HEK293 (cell line): ENCODE measurements around the gene ASNSD1.

Source experiments
- ATF2 ChIP-seq: fragments of 450-650 bp; formaldehyde crosslinking; IDR thresholded peaks from 2 replicates; pipeline ENCODE4 v1.5.1; 2016; ENCODE audit warnings: missing biosample characterization, missing genetic modification characterization, low read depth
- BCL11B ChIP-seq: fragments of 450-650 bp; formaldehyde crosslinking; IDR thresholded peaks from 2 replicates; pipeline ENCODE4 v1.5.1; 2016; ENCODE audit warnings: low read depth, missing biosample characterization, missing genetic modification characterization
- GLIS2 ChIP-seq: fragments of 450-650 bp; formaldehyde crosslinking; IDR thresholded peaks from 2 replicates; pipeline ENCODE4 v1.5.1; 2016; ENCODE audit warnings: missing biosample characterization, missing genetic modification characterization
- KLF10 ChIP-seq: fragments of 450-650 bp; IDR thresholded peaks from 2 replicates; pipeline ENCODE4 v1.5.1; 2018; ENCODE audit warnings: missing biosample characterization, mild to moderate bottlenecking, missing genetic modification characterization
- KLF16 ChIP-seq: fragments of 450-650 bp; formaldehyde crosslinking; IDR thresholded peaks from 2 replicates; pipeline ENCODE4 v1.5.1; 2017; ENCODE audit warnings: missing biosample characterization, missing genetic modification characterization
- KLF7 ChIP-seq: fragments of 450-650 bp; formaldehyde crosslinking; IDR thresholded peaks from 2 replicates; pipeline ENCODE4 v1.5.1; 2016; ENCODE audit warnings: missing biosample characterization, missing genetic modification characterization, borderline replicate concordance
- MYNN ChIP-seq: fragments of 450-650 bp; formaldehyde crosslinking; IDR thresholded peaks from 2 replicates; pipeline ENCODE4 v1.5.1; 2016; ENCODE audit warnings: missing biosample characterization, missing genetic modification characterization, borderline replicate concordance
- SALL2 ChIP-seq: fragments of 450-650 bp; formaldehyde crosslinking; IDR thresholded peaks from 2 replicates; pipeline ENCODE4 v1.5.0; 2017; ENCODE audit warnings: missing biosample characterization, mild to moderate bottlenecking, missing genetic modification characterization, borderline replicate concordance
- SP7 ChIP-seq: fragments of 450-650 bp; formaldehyde crosslinking; IDR thresholded peaks from 2 replicates; pipeline ENCODE4 v1.5.1; 2016; ENCODE audit warnings: missing biosample characterization, missing genetic modification characterization
- YY2 ChIP-seq: fragments of 450-650 bp; formaldehyde crosslinking; IDR thresholded peaks from 2 replicates; pipeline ENCODE4 v1.5.1; 2016; ENCODE audit warnings: missing biosample characterization, missing genetic modification characterization
- ZBTB17 ChIP-seq: fragments of 450-650 bp; formaldehyde crosslinking; IDR thresholded peaks from 2 replicates; pipeline ENCODE4 v1.5.1; 2016; ENCODE audit warnings: missing biosample characterization, missing genetic modification characterization
- ZBTB6 ChIP-seq: fragments of 450-650 bp; formaldehyde crosslinking; IDR thresholded peaks from 2 replicates; pipeline ENCODE4 v1.5.1; 2017; ENCODE audit warnings: missing biosample characterization, missing genetic modification characterization
- ZFP41 ChIP-seq: fragments of 450-650 bp; formaldehyde crosslinking; IDR thresholded peaks from 2 replicates; pipeline ENCODE4 v1.5.1; 2016; ENCODE audit warnings: missing biosample characterization, missing genetic modification characterization, borderline replicate concordance
- ZNF140 ChIP-seq: fragments of 450-650 bp; formaldehyde crosslinking; IDR thresholded peaks from 2 replicates; pipeline ENCODE4 v1.5.1; 2016; ENCODE audit warnings: missing biosample characterization, missing genetic modification characterization
- ZNF157 ChIP-seq: fragments of 450-650 bp; formaldehyde crosslinking; IDR thresholded peaks from 2 replicates; pipeline ENCODE4 v1.5.1; 2016; ENCODE audit warnings: missing biosample characterization, missing genetic modification characterization
- ZNF169 ChIP-seq: fragments of 450-650 bp; formaldehyde crosslinking; IDR thresholded peaks from 2 replicates; pipeline ENCODE4 v1.5.1; 2016; ENCODE audit warnings: missing biosample characterization, missing genetic modification characterization
- ZNF175 ChIP-seq: fragments of 450-650 bp; formaldehyde crosslinking; IDR thresholded peaks from 2 replicates; pipeline ENCODE4 v1.5.1; 2016; ENCODE audit warnings: missing biosample characterization, missing genetic modification characterization
- ZNF19 ChIP-seq: fragments of 450-650 bp; formaldehyde crosslinking; IDR thresholded peaks from 2 replicates; pipeline ENCODE4; 2016; ENCODE audit warnings: missing biosample characterization, missing genetic modification characterization, low read depth
- ZNF2 ChIP-seq: fragments of 450-650 bp; formaldehyde crosslinking; IDR thresholded peaks from 2 replicates; pipeline ENCODE4 v1.5.1; 2016; ENCODE audit warnings: missing biosample characterization, missing genetic modification characterization
- ZNF391 ChIP-seq: fragments of 450-650 bp; formaldehyde crosslinking; IDR thresholded peaks from 2 replicates; pipeline ENCODE4 v1.5.1; 2016; ENCODE audit warnings: low read depth, missing biosample characterization, missing genetic modification characterization, borderline replicate concordance
- ZNF548 ChIP-seq: fragments of 450-650 bp; formaldehyde crosslinking; IDR thresholded peaks from 2 replicates; pipeline ENCODE4 v1.5.1; 2016; ENCODE audit warnings: missing biosample characterization, missing genetic modification characterization
- ZNF549 ChIP-seq: fragments of 450-650 bp; IDR thresholded peaks from 2 replicates; pipeline ENCODE4 v1.5.1; 2018; ENCODE audit warnings: missing biosample characterization, missing genetic modification characterization, mild to moderate bottlenecking, inconsistent platforms, moderate library complexity
- ZNF664 ChIP-seq: fragments of 450-650 bp; formaldehyde crosslinking; IDR thresholded peaks from 2 replicates; pipeline ENCODE4 v1.5.1; 2016; ENCODE audit warnings: missing biosample characterization, missing genetic modification characterization
- ZNF843 ChIP-seq: fragments of 450-650 bp; formaldehyde crosslinking; IDR thresholded peaks from 2 replicates; pipeline ENCODE4 v1.5.1; 2016; ENCODE audit warnings: missing biosample characterization, missing genetic modification characterization
- ZXDB ChIP-seq: fragments of 450-650 bp; formaldehyde crosslinking; IDR thresholded peaks from 2 replicates; pipeline ENCODE4 v1.5.1; 2016; ENCODE audit warnings: missing biosample characterization, missing genetic modification characterization
- TF ChIP-seq, protein P1 (sequence below): fragments of 450-650 bp; formaldehyde crosslinking; IDR thresholded peaks from 2 replicates; pipeline ENCODE4 v1.5.1; 2016; ENCODE audit warnings: missing biosample characterization, missing genetic modification characterization, borderline replicate concordance
- TF ChIP-seq, protein P2 (sequence below): fragments of 450-650 bp; formaldehyde crosslinking; IDR thresholded peaks from 2 replicates; pipeline ENCODE4 v1.5.1; 2017; ENCODE audit warnings: missing biosample characterization, missing genetic modification characterization
- TF ChIP-seq, protein P3 (sequence below): fragments of 450-650 bp; formaldehyde crosslinking; IDR thresholded peaks from 2 replicates; pipeline ENCODE4 v1.5.1; 2016; ENCODE audit warnings: missing biosample characterization, missing genetic modification characterization
- TF ChIP-seq, protein P4 (sequence below): fragments of 450-650 bp; formaldehyde crosslinking; IDR thresholded peaks from 2 replicates; pipeline ENCODE4 v1.5.1; 2016; ENCODE audit warnings: missing biosample characterization, missing genetic modification characterization

Gene ASNSD1

GRCh38 chr2:189659734-189660133 lies 1.5 kb upstream of the ASNSD1 start (continued):
- TF ChIP-seq, protein P1, sequence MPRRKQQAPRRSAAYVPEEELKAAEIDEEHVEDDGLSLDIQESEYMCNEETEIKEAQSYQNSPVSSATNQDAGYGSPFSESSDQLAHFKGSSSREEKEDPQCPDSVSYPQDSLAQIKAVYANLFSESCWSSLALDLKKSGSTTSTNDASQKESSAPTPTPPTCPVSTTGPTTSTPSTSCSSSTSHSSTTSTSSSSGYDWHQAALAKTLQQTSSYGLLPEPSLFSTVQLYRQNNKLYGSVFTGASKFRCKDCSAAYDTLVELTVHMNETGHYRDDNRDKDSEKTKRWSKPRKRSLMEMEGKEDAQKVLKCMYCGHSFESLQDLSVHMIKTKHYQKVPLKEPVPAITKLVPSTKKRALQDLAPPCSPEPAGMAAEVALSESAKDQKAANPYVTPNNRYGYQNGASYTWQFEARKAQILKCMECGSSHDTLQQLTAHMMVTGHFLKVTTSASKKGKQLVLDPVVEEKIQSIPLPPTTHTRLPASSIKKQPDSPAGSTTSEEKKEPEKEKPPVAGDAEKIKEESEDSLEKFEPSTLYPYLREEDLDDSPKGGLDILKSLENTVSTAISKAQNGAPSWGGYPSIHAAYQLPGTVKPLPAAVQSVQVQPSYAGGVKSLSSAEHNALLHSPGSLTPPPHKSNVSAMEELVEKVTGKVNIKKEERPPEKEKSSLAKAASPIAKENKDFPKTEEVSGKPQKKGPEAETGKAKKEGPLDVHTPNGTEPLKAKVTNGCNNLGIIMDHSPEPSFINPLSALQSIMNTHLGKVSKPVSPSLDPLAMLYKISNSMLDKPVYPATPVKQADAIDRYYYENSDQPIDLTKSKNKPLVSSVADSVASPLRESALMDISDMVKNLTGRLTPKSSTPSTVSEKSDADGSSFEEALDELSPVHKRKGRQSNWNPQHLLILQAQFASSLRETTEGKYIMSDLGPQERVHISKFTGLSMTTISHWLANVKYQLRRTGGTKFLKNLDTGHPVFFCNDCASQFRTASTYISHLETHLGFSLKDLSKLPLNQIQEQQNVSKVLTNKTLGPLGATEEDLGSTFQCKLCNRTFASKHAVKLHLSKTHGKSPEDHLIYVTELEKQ (tag by site-specific recombination), result peak; percentile 76; the same call in 1 of the 2 replicates
- TF ChIP-seq ZNF843 (tag by site-specific recombination) (peak; percentile 86), ZBTB17 (tag by site-specific recombination) (peak; percentile 36; the same call in 1 of the 2 replicates), MYNN (tag by site-specific recombination) (no peak), ATF2 (tag by site-specific recombination) (no peak), KLF7 (tag by site-specific recombination) (no peak), SP7 (tag by site-specific recombination) (peak; percentile 61), BCL11B (tag by site-specific recombination) (no peak), ZNF19 (no peak), ZNF664 (tag by site-specific recombination) (no peak), ZNF175 (no peak), ZNF549 (tag by site-specific recombination) (no peak), KLF16 (tag by site-specific recombination) (no peak), KLF10 (no peak), ZNF140 (tag by site-specific recombination) (no peak), ZFP41 (tag by site-specific recombination) (no peak), ZXDB (peak; percentile 84), ZNF157 (no peak), ZNF391 (tag by site-specific recombination) (no peak), YY2 (tag by site-specific recombination) (no peak), ZNF2 (no peak), ZNF548 (tag by site-specific recombination) (no peak), SALL2 (tag by site-specific recombination) (no peak), ZBTB6 (tag by site-specific recombination) (no peak), ZNF169 (no peak), GLIS2 (tag by site-specific recombination) (no peak)
- TF ChIP-seq, protein P2, sequence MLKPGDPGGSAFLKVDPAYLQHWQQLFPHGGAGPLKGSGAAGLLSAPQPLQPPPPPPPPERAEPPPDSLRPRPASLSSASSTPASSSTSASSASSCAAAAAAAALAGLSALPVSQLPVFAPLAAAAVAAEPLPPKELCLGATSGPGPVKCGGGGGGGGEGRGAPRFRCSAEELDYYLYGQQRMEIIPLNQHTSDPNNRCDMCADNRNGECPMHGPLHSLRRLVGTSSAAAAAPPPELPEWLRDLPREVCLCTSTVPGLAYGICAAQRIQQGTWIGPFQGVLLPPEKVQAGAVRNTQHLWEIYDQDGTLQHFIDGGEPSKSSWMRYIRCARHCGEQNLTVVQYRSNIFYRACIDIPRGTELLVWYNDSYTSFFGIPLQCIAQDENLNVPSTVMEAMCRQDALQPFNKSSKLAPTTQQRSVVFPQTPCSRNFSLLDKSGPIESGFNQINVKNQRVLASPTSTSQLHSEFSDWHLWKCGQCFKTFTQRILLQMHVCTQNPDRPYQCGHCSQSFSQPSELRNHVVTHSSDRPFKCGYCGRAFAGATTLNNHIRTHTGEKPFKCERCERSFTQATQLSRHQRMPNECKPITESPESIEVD (tag by site-specific recombination), result peak; percentile 45
- TF ChIP-seq, protein P3, sequence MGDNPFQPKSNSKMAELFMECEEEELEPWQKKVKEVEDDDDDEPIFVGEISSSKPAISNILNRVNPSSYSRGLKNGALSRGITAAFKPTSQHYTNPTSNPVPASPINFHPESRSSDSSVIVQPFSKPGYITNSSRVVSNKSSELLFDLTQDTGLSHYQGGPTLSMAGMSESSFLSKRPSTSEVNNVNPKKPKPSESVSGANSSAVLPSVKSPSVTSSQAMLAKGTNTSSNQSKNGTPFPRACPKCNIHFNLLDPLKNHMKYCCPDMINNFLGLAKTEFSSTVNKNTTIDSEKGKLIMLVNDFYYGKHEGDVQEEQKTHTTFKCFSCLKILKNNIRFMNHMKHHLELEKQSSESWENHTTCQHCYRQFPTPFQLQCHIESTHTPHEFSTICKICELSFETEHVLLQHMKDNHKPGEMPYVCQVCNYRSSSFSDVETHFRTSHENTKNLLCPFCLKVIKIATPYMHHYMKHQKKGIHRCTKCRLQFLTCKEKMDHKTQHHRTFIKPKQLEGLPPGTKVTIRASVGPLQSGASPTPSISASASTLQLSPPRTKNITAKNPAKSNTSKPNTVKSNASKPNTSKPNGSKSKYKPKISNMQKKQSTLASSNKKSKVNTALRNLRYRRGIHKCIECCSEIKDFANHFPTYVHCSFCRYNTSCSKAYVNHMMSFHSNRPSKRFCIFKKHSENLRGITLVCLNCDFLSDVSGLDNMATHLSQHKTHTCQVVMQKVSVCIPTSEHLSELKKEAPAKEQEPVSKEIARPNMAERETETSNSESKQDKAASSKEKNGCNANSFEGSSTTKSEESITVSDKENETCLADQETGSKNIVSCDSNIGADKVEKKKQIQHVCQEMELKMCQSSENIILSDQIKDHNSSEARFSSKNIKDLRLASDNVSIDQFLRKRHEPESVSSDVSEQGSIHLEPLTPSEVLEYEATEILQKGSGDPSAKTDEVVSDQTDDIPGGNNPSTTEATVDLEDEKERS, result no peak
- TF ChIP-seq, protein P4, sequence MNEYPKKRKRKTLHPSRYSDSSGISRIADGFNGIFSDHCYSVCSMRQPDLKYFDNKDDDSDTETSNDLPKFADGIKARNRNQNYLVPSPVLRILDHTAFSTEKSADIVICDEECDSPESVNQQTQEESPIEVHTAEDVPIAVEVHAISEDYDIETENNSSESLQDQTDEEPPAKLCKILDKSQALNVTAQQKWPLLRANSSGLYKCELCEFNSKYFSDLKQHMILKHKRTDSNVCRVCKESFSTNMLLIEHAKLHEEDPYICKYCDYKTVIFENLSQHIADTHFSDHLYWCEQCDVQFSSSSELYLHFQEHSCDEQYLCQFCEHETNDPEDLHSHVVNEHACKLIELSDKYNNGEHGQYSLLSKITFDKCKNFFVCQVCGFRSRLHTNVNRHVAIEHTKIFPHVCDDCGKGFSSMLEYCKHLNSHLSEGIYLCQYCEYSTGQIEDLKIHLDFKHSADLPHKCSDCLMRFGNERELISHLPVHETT (tag by site-specific recombination), result 0 out of 2 replicates have a peak, but pooled peaks have one; percentile 46
